Subcutaneous adipose tissue (tissue), 4 donors: ENCODE results near the gene KCNA4. TPM values are rescaled to one million over a fixed set of nuclear protein-coding genes. Genes with fewer than 3 reads are reported as not detected.

Experiments
- CTCF ChIP-seq: fragments of 450-650 bp; IDR thresholded peaks from one replicate; pipeline ENCODE4 v1.5.1; 2016; ENCODE audit warnings: low read depth, mild to moderate bottlenecking, control low read depth, antibody characterized with exemption, moderate library complexity
- total RNA-seq, 4 donors: library from RNA; depleted of rRNA; stranded (reverse); fragments of >200 nt; gene quantifications; one replicate each; pipeline ENCODE4 v1.1.0, GENCODE V29; 2016

Gene KCNA4
- total RNA-seq, result 1 to 10 TPM in 3 of 4 donors, under 1 TPM in 1; 0.34 to 5.5 (median 3.8) TPM

- no peak for TF ChIP-seq CTCF
Observed at GRCh38 chr11:30016588-30017363, at the start of gene KCNA4. KCNA4 (minus strand) TSS chr11:30017030; CDS start chr11:30012678, 4,352 bp downstream.

GRCh38 chr11:30062103-30062502 lies 45.3 kb upstream of the KCNA4 start:
- no peak for TF ChIP-seq CTCF

- no peak for TF ChIP-seq CTCF
Observed at GRCh38 chr11:30059172-30059815, 42.5 kb upstream of the KCNA4 start.

- no peak for TF ChIP-seq CTCF
Observed at GRCh38 chr11:30049214-30049613, 32.4 kb upstream of the KCNA4 start.

GRCh38 chr11:30046578-30046945 lies 29.7 kb upstream of the KCNA4 start:
- no peak for TF ChIP-seq CTCF

GRCh38 chr11:30045921-30046577 lies 29.2 kb upstream of the KCNA4 start:
- no peak for TF ChIP-seq CTCF

- no peak for TF ChIP-seq CTCF
Observed at GRCh38 chr11:30045144-30045543, 28.3 kb upstream of the KCNA4 start.
